GM18867 (cell line): ENCODE measurements around the gene FCSK.
"Not testable (repeated sequence)": the region's sequence is repeated elsewhere in the genome, so short reads cannot be mapped to it uniquely, and the experiment has no call there.

Experiments
- ATAC-seq: cut with Tn5 transposase; IDR thresholded peaks from one replicate; pipeline ENCODE4 v1.9.1; 2021; ENCODE audit warnings: mild to moderate bottlenecking, moderate library complexity; ENCODE audit not compliant: unreplicated experiment

The FCSK gene

DNA sequence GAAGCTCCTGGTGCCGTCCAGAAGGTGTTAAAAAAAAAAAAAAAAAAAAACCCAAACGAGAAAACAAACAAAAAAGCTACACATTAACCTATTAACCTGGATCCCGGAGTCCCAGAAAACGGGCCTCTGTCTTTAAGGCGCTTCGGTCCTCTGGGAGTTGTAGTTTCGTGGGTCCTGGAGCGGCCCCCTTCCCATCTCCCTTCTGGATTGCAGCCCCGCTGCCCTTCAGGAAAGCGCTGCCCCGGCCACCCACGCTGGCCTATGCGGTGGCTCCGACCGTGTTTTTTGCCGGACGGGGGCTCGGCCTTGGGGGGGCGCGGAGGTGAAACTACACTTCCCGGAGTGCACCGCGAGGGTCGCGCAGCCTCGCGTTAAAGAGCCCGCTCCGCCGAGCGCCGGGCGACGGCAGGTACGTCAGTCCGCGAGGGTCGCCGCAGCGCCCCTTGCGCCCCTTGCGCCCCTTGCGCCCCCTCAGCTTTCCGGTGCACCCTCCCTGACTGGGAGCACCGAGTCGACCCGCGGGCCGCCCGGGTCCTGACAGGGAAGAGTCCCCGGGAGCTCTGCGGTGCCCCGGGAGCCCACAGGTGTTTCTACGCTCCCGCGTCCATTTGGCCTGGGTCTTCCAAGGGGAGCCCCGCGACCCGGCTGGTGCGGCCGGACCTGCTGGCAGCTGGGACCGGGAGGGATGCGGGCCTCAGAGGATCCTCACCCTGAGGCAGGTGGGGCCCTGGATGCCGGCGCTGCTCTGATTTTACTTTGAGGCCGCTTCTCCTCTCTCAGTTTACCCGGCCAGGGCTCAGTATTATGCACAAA, at the start of gene FCSK:
TSS of gene FCSK (plus strand) at position 374 of the 813 bp plus-strand sequence. CDS start 8,596 bp downstream, outside the sequence.
- peak; percentile 90 for ATAC-seq

DNA sequence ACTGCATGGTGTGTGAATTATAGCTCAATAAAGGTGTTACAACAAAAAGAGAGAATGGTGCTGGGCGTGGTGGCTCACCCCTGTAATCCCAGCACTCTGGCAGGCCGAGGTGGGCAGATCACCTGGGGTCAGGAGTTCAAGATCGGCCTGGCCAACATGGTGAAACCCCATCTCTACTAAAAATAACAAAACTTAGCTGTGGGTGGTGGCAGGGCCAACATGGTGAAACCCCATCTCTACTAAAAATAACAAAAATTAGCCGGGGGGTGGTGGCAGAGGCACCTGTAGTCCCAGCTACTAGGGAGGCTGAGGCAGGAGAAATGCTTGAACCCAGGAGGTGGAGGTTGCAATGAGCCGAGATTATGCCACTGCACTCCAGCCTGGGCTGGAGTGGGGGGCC, 48.3 kb upstream of the FCSK start:
- not testable (repeated sequence) for ATAC-seq

DNA sequence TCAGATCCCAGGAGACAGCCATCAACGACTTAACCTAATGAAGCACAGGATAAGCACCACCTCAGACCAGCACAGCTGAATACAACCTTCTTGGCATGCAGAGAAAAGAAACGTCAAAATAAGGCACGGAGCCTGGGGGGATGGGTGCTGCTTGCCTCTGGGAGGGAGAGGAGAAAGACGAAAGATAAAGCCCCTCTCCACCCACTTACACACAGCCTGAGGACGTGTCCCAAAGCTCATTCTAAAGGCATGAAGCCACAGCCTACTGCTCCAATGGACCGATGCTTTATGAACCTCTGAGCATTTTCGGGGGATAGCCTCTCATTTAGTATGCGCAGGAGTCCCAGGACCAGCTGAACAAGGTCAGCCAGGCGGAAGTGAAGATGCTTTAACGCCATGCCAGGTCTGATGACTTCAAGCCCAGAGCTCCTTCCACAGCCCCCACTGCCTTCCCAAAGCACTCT, 46.6 kb upstream of the FCSK start:
- no peak for ATAC-seq

DNA sequence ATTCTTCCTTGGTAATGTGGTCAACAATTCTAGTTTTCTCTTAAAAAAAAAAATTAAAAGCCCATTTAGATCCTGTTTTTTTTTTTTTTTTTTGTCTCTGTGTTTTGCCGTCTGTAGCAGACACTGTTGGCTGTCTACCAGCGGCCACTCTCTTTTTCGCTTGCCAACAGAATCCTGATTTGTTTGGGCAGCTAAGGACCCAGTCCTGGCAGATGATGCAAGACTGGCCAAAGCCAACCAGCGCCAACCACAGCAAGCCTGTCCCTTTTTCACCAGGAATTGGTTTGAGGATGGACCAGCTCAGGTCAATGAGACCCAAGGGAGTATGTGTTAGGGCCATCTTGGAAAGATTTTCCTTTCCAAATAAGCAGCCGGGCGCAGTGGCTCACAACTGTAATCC, 43.7 kb upstream of the FCSK start:
- no peak for ATAC-seq

DNA sequence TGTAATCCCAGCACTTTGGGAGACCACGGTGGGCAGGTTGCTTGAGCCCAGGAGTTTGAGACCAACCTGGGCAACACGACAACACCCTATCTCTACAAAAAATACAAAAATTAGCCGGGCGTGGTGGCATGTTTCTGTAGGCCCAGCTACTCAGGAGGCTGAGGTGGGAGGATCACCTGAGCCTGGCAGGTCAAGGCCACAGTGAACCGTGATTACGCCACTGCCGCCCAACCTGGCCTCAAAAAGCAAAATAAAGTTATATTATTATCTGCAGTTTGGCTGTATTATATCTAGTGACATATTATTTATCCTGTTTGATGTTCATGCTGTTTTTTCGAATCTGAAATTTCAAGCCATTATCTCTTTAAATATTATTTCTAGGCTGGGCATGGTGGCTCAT, 42.0 kb upstream of the FCSK start:
- ATAC-seq, result no peak

DNA sequence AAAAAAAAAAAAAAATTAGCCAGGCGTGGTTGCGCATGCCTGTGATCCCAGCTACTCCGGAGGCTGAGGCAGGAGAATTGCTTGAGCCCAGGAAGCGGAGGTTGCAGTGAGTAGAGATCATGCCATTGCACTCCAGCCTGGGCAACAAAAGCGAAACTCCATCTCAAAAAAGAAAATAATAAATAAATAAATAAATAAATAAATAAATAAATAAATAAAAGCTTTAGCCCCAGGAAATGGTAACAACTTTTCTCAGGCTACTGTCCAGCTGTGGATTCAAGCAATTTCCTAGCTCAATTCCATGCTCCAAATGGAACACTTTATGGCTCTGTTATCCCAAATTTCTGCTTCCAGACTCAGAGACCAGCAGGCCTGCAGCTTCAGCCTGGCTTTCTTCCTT, 40.8 kb upstream of the FCSK start:
- not testable (repeated sequence) for ATAC-seq

DNA sequence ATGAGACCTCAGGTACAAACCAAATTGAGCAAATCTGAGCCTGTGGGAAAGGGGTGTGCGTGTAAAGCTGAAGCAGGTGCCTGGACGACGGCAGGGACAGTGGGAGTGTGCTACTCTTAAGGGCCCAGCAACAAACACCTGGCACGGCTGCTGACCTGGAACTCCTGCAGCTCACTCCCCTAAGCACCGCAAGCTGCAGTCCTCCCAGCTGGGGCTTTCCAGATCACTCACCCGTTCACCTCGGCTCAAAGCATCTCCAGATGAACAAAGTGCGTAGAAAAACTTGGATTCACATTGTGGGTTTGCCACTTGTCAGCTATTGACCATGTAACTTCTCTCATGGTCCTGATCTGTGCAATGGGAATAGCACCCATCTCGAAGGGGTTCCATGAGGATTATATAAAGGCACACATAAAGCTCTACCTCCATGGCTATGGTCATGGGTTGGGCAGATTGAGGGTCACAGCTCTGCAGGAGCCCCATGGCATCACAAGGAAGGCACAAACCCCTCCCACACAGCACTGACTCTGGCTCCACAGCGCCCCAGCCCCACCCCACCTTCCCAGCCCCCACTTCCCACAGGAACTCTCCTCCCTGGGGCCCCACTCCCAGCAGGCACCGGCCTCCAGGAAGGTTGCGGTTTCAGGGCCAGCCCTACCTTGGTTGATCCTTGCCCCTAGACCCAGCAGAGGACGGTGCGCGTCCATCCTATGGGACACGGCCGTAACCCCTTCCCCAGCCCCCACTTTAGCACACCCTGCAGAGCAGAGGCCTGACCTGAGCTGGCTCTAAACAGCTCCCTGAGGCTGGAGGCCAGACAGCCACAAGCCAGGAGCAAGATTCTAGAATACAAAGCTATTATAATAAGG, 37.4 kb upstream of the FCSK start:
- peak; percentile 80 for ATAC-seq

DNA sequence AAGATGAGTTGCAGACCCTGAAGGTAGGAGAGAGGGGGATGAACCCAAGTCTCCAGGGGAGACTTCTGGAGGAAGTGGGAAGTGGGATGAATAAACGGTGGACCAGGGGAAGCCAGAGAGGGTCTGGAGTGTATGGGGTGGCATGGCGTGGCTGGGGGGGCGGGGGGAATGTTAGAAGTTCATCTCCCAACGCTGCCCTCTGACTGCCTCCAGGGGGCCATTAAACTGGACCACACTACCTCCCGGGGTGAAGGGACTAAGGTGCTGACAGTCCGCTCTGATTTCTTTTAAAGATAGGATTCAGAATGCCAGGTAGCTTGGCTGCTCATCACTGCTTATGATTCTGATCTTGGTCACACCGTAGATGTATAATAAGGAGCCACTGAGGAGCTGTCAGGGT, 36.7 kb upstream of the FCSK start:
- ATAC-seq, result no peak

DNA sequence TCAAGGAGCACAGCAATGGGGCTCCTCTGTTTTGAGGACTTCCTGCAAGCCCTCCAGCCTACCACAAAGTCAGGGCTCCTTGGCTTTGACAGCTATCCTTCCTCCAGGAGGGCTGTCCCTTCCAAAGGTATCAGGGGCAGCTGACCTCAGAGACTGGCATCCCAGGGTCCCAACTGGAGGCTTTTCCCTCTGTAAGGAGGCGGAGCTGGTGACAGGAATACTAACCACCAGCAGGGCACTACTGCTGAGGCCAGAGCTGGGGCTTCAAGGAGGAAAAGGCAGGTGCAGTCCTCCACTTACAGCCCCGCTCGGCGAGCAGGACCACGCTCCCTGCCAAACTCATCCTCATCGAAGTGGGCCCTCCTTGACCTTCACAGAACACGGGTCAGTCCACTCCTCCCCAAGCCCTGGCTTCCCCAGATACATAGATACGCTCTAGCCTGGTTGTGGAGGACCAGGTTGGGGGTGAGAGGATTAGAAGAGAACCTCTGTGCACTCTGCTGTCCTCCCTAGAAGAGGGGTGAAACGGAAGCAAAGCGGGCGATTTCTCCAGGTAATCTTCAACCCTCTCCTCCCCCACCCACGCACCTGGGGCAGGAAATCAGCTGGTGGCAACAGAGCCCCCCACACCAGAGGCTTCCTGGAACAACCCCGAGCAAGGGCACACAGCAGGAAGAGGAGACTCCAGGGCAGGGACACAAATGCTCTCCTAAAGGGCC, 36.0 kb upstream of the FCSK start:
- no peak for ATAC-seq

DNA sequence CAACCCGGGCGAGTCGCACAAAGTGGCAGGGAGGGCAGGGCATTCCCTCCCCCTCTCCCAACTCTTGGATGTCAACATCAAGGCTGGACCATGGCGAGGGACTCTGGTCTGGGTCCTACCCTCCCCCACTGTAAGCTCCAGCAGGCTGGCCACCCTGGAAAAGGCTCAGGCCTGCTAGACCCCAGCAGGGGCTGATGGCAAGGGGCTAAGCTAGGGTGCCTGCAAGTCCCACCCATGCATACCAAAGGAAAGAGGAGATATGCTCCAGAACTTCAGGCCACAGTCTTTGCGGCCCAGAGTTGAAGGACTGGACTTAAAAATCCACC, 35.4 kb upstream of the FCSK start:
- no peak for ATAC-seq

DNA sequence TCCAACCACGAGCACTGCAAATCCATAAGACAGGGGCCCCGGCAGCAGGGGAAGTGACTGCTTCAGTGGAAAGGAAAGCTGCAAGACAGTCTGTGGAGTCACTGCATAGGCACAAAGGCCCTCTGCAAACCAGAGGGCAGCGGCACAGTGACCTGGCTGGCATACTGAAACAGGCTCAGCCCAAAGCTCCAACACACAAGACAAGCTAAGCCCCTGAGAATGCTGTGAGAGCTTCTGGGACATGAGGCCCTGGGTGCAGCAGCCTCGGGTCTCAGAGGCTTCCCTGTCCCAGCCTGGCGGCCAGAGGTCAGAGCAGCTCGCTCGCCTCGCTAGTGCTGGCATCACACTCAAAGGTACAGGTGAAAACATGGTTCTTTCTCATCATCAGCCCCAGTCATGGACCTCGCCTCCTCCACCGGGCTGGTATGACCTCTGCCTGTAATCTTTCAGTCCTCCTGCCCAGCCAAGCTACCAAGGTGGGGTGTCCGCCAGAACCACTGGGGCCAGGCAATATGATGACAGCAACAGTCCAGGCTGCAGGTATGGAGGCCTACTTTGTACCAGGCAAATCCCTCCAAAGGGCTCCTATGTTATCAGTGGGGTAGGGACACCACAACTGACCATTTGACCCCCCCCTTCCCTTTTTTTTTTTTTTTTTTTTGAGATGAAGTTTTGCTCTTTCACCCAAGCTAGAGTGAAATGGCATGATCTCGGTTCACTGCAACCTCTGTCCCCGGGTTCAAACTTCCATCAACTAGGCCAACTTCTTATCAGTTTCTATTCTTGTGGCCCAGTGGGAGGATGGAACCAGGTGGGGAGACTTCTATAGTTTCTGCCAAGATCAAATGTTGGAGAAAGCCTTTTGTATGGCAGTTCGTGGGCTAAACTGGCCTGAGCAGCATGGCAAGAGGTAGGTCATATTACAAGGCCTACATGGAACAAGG, 34.7 kb upstream of the FCSK start:
- no peak for ATAC-seq

DNA sequence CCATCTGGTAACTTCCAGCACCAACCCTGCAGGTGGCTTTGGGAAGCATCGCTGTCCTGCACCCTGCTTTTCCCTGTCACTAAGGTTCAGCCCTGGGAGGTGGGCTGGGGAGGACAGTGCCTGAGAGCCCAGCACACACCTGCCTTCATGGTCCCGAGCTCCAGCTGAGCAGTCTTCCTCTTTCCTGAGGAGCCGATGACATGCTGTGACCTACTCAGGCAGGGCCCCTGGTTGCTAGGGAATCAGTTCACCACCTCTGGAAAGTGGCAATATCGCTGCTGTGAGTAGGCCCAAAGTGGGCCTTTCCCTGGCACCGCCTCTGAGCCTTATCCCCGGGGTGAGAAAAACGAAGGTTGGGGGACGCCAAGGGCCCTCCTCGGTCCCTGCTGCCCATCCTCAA, 33.4 kb upstream of the FCSK start:
- no peak for ATAC-seq

DNA sequence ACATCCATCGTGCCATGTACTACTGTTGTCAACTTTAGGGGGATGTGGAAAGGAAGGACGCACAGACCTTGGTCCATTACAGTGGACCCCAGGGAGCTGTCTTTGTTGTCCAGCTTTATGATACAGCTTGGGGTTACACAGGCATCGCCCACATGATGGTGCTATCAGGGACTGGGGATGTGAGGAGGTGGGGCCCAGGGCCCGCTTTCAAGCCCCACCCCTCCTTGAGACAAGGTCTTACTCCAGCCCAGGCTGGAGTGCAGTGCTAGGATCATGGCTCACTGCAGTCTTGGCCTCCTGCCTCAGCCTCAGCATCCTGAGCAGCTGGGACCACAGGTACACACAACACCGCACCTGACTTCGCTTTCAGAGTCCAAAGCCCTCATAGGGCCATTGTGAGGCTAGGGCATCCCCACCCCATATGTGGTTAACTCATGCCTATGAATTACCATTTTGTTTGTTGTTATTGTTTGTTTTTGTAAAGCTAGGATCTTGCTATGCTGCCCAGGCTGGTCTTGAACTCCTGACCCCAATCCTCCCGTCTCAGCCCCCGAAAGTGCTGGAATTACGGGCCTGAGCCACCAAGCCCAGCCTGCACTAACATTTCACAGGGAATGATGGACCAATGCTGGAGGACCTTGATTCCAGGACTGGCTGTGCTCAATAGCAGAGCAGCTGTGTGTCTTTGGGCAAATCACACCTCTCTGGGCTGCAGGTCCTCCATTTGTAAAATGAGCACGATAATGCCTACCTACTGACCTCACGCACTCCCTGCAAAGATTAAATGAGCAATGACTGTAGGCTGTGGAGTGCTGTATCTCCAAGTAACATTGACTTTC, 32.7 kb upstream of the FCSK start:
- ATAC-seq, result no peak

DNA sequence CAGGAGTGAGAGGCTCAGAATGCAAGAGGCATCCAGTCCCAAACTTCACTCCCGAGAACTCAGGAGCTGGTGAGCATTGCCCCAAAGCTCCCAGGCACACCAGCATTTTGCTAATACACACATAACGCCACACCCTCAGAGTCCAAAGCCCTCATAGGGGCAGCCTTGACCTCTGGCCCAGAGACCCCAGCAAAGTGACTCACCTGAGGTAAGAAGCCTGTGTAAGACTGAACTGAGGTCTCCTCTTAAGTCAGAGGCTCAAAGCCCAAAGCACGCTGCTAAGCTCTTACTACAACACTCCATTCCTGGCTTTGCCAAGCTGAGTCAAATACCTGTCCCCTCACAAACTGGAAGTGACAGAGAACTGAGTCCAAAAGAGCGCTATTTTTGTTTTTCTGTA, 31.9 kb upstream of the FCSK start:
- ATAC-seq, result no peak

DNA sequence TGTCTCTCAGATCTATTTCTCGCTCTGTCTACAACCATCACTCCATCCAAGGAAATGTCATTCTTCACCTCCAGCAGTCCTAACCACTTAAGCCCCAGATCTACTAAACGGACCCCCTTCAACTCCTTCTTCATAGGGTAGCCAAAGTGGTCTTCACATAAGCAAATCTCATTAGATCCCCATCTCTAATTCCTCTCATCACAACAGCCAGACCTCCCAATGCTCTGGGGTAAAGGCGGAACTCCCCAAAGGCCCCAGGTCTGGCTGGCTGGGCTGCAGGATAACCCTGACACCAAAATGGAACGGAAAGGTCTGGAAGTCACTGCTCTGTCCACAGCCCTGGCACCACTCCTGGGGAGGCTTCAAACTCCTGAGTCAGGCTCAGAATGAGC, 26.6 kb upstream of the FCSK start:
- no peak for ATAC-seq

DNA sequence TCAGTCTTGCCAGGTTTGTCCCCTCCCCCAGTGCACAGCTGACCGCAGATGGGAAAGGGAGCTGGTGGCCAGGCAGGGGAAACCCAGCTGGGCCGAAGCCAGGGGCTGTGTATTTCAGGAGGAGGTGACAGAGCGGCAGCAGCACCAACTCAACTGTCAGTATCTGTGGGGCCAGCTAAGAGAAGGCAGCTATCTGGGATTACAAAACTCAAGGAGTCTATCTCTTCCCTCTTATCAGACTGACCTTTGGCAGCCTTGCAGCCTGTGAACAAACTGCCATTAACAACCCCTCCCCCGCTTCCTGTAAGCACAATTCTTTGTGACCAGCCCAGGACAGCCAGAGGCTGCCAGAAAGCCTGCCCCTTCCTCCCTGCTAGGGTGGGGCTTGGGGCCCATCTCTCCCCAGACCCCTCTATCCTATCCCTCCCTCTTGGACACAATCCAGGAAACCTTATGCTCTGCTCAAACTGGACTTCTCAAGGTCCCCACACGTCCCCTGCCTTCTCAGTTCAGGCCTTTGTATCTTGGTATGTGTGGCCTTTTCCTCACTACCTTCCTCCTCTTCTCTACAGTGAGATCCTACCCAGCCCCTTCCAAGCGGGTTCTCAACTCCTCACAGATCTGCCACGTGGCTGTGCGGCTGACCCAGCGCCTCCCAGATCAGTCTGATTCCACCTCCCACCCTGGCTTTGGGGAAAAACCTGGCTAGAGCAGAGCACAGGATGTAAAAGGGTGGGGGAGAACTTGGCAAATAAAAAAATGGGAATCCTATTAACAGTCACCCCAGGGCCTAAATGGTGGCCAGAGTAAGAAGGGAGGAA, 26.0 kb upstream of the FCSK start:
- peak; percentile 23 for ATAC-seq

DNA sequence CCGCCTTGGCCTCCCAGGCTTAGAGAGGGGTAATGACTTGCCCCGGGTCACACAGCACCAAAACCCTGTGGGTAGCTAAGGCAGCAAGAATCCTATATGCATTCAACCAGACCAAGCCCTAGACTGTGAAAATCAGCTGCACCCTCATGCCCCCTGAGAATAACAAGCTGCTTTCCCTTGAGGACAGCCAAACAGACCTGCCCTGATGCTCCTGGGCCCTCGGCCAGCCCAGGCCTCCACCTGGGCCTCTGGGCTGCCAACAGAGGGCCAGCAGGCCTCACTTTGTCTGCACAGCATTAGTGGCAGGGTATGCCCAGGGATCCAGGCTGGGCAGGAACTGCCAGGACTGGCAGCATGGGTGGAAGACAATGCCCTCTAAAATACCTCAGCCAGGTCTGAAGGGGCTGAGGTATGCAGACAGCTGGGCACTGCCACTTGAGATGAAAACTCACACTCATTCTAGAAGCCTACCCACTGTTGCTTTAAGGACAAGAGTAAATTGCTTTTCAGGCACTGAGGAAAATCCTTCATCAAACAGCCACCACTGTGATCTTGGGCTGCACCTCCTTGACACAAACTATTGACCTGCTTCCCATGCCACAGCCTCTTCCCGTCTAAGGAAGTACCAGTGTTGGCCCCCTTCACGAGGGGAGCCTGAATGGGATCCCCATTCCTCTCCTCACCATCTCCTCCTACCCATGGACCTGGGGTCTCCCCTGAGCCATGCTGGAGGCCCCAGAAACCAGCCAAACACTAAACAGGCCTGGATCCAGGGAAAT, 24.3 kb upstream of the FCSK start:
- no peak for ATAC-seq
